NCI-H748 treated with DMSO at 0.1 percent for 48 hours (cell line): ENCODE data around the gene PRKAB1.

Source experiments
- DNase-seq: peaks from one replicate; lab custom pipeline; 2025; lab: John Stamatoyannopoulos, UW

The PRKAB1 gene

DNA sequence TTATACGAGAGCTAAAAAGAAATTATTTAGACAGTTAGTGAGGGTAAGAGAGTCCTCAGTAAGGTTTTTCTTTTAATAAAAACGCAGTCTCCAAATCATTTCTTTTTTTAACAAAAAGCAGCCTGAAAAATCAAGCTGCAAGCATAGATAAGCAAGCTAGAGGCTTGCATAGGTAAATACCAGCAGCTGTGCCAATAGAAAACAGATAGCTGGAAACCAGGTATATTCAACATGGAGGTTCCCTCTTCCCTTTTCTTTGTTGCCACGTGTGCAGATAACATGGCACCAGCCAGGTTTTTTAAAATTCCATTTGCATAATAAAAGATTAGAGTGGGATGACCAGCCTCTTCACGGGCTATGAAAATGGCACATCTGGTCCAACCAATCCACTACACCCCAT is 6.1 kb upstream of the PRKAB1 start:
- no peak for DNase-seq

DNA sequence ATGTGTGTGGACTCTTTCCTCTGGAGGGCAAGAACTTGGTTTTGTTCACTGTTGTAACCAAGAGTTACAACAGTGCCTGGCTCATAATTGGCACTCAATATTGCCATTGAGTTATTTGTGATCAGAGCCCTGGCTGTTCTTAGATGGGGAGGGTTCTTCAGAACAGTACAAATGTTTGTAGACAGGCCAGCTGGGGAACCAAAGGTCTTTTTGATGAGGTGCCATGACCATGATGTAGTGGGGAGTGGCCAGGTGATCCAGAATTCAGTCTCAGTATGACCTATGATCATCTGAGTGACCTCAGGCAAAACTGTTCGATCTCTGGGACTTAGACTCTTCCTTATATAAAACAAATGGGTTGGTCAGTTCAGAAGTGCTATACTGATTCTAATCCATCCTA is 3.3 kb upstream of the PRKAB1 start:
- DNase-seq: no peak

DNA sequence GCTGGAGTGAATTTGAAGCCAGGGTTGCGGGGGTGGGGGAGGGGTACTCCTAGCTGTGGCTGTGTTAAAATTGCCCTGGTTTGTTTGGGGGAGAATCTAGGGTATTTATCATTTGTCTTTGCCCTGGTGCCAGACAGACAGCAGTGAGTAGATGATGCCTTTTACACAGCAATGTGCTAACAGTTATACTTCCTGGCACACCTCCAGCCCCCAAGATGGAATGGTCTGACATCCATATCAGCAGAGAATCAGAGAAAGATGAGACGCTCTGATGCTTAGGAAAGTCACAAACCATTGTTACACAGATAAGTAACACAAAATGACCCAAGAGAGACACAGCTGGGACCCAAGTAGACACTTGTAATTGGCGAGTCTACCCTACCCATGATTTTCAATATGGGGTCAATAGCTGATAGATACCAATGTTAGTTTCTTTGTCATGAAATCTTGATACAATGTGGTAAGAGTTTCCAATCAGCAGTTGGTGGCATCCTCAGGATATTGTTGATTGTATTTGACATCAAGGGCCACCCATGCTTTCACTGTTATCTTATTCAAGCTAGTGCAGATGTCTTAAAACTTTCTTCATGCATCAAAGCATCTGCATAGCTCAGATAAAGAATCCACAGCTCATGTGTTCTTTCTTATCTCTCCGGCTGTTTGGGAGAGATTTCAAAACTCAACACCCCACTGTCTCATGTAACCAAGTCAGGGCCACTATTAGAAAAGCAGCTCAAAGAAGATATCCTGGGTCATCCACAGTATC is 2.6 kb upstream of the PRKAB1 start:
- DNase-seq: no peak

DNA sequence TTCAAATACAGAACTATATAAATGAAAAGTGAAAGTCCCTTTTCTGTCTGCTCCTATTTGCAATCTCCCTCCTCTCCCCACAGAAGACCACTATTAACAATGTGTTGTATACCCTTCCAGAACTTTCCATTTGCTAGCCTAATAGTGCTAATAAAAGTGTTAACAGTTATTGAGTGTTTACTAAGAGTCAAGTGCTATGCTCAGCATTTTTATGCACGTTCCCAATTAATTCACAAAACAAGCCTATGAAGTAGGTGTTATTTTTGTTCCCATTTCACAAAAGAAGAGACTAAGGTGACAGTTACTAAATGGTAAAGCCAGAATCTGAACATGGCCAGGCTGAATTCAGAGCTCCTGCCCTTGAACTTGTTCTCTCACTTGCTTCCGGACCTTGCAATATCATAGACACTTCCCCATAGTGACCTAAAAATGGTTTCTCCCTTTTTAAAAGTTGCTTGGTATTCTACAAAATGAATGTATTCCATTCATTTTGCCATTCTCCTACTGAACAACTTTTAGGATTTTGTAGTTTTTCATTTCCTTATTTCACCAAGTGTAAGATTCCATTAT is 1.6 kb upstream of the PRKAB1 start:
- no peak for DNase-seq

DNA sequence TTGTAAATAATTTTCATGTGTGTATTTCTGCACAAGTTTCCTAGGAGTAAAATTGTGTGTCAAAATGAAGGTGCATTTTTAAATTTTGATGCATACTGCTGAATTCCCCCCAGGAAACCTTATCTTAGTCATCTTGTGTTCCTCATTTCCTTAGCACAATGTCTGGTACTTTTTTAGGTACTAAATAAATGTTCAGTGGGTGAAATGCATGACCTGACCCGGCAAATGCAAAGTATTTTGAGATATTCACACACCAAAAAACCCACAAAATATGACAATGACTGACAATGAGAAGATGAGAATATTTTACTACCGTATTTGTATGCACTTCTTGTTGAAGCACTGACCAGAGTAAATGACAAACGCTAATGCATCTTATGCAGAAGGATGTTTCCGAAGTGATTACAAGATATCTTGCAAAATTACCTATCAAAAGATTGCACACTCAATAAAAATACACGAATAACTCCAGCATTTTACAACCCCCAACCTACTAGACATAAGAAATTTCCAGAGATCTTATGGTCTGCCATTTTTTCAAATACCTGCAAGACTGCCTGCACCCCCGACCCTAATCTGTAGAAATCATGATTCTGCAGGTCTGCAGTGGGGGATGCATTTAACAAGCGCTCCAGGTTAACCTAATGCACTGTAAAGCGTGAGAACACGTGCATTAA is 895 bp upstream of the PRKAB1 start:
- no peak for DNase-seq

DNA sequence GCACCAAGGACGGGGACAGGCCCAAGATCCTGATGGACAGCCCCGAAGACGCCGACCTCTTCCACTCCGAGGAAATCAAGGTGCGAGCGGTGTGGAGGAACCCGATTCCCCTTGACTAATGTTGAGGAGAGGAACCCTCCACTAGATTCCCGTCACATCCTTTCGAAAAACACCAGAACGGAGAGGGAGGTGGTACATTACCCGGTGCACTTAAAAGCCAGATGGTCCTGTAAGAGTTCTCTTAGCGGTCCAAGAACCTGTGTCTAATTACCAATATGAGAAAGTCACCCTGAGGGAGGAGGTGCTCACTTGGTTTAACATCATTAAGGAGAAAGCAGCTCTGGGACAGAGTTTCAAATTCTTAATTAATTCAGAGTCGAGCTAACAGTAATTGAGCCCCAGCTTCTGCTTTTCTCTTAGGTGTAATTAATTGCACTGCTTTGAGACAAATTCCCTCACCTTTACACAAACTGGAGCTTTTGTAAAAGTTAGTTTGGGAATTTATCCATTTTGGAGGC is 450 bp downstream of the PRKAB1 start:
- no peak for DNase-seq

DNA sequence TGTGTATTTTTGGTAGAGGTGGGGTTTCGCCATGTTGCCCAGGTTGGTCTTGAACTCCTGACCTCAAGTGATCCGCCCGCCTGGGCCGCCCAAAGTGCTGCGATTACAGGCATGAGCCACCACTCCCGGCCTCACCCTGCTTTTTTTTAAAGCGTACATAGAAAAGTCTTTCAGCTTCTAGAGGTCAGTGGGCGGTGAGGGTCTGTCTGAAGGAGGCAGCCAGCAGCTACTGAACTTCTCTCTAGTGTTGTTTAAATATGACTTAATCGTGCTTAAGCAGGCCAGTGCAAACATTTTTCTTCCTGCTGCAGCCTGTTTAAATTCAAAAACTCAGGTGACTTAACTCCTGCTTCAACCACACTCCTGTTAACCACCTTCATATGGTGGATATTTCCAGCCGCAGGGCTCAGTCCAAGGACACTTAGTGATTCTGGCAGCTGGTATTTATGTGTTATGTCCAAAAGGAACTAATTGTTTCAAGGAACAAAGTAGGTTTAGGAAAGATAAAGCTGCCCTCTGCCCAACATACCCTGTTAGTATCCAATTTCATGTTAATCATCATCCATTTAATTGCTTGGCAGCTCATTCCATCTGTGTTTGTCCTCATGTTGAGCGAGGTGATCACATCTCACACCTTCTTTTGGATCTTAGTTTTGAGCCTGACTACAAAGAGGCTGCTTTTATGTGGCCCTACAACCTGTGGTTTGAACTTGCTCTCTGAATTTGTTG is 2.0 kb downstream of the PRKAB1 start:
- DNase-seq: no peak

DNA sequence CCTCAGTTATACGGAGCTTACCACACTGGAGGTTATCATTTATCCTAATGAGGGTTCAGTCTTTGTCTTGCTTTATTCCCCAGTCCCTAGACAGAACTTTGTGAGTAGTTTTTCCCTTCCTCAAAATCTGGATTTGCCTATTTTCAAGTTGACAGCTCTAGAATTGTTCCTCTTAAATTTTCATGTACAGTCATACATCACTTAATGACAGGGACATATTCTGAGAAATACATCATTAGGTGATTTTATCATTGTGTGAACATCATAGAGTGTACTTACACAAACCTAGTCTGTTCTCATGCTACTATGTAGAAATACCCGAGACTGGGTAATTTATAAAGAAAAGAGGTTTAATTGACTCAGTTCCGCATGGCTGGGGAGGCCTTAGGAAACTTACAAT is 3.1 kb downstream of the PRKAB1 start:
- no peak for DNase-seq

DNA sequence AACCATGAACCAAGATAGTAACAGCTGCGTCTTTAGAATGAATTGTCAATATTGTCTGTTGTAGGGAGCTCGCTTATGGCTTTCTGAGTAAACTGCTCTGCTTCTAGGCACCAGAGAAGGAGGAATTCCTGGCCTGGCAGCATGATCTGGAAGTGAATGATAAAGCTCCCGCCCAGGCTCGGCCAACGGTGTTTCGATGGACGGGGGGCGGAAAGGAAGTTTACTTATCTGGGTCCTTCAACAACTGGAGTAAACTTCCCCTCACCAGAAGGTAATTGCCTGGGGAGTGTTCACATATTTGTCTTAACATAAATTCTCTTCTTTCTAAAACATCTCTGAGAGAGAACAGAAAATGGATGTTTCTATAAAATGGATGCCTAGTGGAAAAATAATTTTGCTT is 4.3 kb downstream of the PRKAB1 start:
- DNase-seq: no peak

DNA sequence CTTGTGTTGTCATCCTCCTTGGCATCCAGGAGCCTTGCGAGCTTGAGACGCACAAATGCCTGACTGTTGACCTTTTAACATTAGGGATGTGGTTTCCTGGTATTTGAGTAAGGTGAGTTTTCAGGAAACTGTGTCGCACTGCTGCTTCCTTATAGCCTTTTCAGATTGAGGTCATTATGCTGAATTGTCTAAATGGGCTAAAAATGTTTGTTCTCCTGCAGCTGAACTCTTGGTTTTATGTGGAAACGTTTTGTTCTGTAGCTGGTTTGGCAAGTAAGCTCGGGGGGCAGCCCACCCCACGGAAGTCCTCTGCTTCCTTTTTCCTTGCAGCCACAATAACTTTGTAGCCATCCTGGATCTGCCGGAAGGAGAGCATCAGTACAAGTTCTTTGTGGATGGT is 5.7 kb downstream of the PRKAB1 start:
- DNase-seq: no peak

DNA sequence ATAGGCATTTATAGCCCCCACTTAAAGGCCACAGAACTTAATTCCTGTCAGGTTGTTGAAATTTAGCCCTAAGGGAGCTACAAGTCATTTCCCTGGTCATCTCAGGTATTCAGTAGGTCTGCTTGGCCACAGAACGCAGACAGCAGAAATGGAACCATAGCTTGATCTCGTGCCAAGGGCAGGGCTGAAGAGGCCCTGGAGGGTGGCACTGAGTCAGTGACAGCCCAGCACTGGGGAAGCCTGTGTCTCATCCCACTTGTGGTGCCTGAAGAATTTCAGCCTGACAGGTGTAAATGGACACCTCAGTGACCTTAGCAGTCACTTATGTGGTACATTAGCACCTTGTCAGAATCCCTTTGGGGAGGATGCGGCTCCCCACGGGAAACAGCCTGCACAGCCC is 6.6 kb downstream of the PRKAB1 start:
- no peak for DNase-seq

DNA sequence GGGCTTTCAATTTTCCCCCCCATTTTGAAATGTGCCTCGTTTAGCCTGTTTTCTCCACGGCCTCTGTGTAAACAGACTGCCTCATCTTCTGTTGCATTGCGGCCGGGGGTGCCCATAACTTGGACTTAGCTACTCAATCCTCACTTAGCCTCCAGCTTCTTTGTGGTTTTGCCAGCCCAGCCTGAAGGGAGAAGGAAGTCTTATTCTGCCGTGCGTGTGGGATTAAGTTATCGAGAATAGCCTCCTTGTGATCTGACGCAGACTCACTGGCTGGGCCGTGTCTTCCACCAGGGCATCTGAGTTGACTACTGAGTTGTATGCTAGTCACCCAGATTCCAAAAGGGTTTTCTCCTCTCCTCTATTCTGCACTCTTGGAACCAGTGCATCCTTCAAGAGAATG is 8.1 kb downstream of the PRKAB1 start:
- no peak for DNase-seq

DNA sequence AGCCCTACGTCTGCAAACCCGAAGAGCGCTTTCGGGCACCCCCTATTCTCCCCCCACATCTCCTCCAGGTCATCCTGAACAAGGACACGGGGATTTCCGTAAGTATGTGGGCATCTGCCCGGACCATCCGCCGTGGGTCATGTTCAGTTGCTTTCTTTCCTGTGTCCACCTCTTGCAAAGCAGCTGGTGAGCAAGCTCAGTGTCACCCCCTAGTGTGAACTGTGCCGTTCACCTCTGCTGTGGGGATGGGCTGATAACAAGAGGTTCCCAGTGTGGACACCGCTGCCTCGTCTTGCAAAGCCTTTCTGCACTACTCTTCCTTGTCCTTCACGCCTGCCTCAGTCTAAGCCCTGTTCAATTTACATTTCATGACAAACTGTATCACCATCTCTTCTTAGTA is 8.6 kb downstream of the PRKAB1 start:
- DNase-seq: no peak

DNA sequence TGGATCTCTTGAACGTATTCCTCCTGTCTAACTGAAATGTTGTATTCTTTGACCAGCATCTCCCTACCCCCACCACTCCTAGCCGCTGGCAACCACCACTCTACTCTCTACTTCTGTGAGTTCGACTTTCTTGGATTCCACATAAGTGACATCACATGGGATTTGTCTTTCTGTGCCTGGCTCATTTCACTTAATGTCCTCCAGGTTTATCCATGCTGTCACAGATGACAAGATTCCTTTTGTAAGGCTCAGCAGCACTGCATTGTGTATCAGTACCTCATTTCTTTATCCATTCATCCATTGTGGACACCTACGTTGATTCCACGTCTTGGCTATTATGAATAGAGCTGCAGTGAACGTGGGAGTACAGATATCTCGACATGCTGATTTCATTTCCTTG is 10.5 kb downstream of the PRKAB1 start:
- no peak for DNase-seq

DNA sequence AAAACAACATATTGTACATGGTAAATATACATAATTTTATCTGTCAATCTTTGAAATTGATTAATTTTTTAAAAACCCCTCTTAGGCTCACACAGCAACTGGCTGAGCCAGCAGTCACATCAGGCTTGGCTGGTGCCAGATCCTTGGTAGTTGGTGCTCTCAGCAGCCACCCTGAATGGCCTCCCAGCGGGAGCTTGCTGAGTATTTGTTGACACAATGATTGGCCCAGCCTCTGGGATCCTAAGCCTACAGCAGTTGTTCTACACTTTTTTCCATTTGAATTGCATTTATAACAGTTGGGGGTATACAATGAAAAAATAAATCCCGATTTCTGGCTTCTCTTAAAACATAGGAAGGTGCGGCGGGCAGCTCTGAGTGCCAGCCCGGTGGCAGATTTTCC is 11.1 kb downstream of the PRKAB1 start:
- peak; percentile 32 for DNase-seq

DNA sequence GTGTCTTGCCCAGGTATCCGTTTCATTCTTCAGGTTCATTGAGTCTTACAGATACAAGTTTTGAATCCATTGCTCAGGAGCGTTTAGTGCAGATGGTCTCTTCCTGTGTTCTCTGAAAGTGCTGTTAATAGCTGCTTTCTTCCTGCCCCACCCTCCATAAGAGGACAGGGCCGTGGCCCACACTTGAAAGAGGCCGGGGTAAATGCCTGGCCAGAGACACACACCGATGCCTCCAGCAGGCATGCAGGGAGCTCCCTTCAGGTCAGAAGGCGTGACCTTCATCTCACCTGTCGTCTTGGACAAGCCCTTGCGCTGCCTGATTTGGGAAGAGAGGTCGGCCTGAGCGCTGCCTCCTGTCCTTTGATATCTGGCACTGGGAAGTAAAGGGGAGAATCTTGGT is 11.6 kb downstream of the PRKAB1 start:
- no peak for DNase-seq

DNA sequence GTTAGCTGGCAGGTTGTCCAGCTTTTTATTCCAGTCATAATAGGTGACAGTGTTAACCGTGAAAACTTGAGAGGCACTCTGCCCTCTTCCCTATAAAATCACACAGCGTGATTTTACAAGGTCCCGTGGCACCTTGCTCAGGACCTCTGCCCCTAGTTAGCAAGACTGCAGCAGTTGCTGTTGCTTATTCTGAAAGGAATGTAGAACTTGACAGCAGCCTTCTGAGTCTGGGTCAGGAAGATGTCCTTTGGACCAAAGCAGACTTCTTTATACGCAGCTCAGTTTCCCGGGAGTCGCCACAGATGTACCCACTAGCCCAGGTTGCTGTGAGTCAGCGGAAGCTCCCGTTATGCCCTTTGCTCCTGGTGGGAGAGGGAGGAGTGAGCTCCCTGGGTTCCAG is 13.2 kb downstream of the PRKAB1 start:
- DNase-seq: no peak

DNA sequence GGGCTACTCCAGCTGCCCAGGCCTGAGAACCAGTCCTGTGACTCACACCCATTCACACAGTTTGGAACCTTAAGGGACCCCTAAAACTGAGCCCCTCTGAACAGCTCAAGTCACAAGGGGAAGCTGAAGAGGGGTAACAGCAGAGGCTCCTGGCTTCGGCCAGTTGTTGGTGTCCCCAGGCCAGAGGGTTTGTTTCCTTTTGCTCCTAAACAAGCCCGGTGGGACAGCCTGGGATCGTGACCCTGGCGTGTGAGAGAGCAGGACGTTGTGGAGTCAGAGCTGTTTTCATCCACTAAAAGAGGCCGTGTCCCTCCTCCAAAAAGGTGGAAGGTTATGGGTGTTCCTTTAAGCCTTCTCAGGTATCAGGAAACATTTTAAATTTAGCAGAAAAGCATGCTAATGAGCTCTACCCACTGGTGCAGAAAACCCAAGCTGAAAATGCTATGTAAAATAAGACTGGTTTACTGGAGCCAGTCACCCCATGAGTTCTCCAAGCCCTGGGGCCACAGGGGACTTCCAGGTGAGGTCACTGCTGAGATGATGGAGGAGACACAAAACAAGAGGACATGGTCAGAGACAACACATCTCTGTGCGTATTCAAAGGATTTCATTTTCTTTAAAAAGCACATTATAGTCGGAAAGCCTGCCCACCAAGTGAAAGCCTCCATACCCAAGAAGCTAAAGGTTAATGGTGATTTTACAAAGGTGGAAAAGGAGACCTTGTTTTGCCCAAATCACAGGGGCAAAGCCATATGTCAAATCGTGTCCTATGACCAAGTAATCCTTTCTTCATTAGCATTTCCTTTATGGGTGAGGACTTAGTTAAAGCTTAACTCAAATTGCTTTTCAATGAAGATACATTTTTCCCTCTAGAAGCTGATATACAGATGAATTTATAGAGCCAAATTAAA is 14.1 kb downstream of the PRKAB1 start:
- DNase-seq: no peak

DNA sequence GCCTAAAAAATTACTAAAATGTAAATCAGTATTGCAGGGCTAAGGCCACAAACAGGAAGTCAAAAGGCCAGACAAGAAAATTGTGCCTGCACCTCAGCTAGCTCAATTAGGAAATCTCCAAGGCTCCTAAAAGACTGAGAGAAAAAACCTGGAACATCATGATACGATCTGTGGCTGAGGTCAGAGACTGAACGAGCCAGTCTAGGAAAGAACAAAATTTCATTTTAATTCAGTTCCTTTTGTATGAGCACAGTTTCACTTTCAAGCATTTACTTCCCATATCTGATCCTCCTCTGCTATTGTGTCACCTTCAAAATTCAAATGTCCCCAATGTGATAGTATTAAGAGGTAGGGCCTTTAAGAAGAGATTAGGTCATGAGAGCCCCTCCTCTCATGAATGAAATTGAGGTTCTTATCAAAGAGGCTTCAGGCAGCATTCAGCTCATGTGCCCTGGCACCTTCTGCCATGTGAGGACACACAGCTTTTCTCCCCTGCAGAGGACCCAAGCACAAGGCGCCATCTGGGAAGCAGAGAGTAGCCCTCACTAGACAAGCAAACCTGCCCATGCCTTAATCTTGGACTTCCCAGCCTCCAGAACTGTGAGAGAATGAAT is 14.8 kb downstream of the PRKAB1 start:
- DNase-seq: no peak

DNA sequence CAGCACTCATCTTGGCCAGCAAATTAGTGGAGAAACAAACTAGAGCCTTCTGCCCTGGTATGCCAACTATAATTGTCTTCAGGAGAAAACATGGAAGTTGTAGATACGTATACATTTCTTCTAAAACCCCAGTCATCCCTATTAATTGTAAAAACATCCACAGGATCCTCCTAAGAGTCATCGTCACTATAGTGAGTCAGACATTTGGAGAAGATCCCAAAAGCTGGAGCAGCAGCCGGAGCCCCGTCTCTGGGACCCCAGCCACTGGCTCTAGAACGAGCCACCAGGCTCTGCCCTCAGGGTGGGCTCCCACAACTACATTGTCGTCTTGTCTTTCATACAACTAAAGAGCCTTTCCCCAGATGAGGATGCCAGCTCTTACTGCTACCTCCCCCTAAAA is 15.5 kb downstream of the PRKAB1 start:
- DNase-seq: no peak

DNA sequence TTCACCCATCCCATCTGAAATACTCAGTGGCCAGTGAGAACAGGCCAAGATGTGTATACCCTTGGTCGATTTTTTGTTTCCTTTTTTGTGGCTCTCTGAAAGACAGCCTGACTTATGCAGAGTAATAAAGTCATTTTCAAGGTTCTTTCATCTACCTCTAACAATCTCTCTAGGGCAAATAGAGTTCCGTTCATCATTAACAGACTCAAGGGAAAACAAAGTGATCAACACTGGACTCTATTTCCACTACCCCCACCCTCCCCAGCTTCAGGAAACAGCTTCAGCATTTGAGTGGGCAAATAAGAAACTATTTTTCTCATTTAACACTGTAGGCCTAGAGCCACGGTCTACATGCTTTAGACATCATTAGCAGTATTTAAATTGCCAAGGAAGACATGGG is 15.9 kb downstream of the PRKAB1 start:
- DNase-seq: no peak
